CD14-positive monocyte (primary cell): Measurements from ENCODE around the gene SYNGAP1. TPM values are rescaled to one million over a fixed set of nuclear protein-coding genes. Genes with fewer than 3 reads are reported as not detected.

Experiments used
- DNase-seq, 3 donors: peaks; one replicate each; pipeline ENCODE4 v3.0.0-alpha.2; 2011 to 2022
- H2AFZ ChIP-seq: 2 replicates; pipeline ENCODE4 v1.6.0; 2012; ENCODE audit warnings: mild to moderate bottlenecking, low read depth, low read length, inconsistent platforms; ENCODE audit not compliant: insufficient read depth, poor library complexity, severe bottlenecking
- H3K27ac ChIP-seq, 2 donors: 1 replicate in 1 of 2; 2 replicates in 1 of 2; pipeline ENCODE4 v1.5.1; 2012 to 2013; ENCODE audit warnings: low read length in 2 of 2, control low read depth in 1 of 2, inconsistent platforms in 1 of 2, low read depth in 1 of 2, mild to moderate bottlenecking in 1 of 2
- H3K27me3 ChIP-seq, 2 donors: one replicate each; pipeline versions ENCODE4 v1.6.0 to v1.6.1; 2011 to 2013; ENCODE audit warnings: low read length in 2 of 2; ENCODE audit not compliant: control insufficient read depth in 2 of 2, insufficient read depth in 2 of 2
- H3K36me3 ChIP-seq, 2 donors: replicated peaks in 1 of 2; 1 replicate in 1 of 2; 2 replicates in 1 of 2; pipeline versions ENCODE4 v1.5.1 to v1.6.1; 2012 to 2013; ENCODE audit warnings: low read length in 2 of 2, control low read depth in 1 of 2, inconsistent platforms in 1 of 2, mild to moderate bottlenecking in 1 of 2; ENCODE audit not compliant: insufficient read depth in 2 of 2, control insufficient read depth in 1 of 2
- H3K4me1 ChIP-seq, 2 donors: 1 replicate in 1 of 2; 2 replicates in 1 of 2; pipeline versions ENCODE4 v1.5.1 to v1.6.1; 2012 to 2013; ENCODE audit warnings: low read length in 2 of 2, control low read depth in 1 of 2, inconsistent platforms in 1 of 2, mild to moderate bottlenecking in 1 of 2, moderate library complexity in 1 of 2; ENCODE audit not compliant: insufficient read depth in 2 of 2, control insufficient read depth in 1 of 2
- H3K4me2 ChIP-seq: replicated peaks from 2 replicates; pipeline ENCODE3; 2012; ENCODE audit warnings: low read length, moderate library complexity, mild to moderate bottlenecking; ENCODE audit not compliant: poor library complexity, severe bottlenecking; ENCODE audit errors: extremely low read depth
- H3K4me3 ChIP-seq, 3 experiments: fragments of 200-600 bp in 1 of 3; sonication (generic) in 1 of 3; replicated peaks in 1 of 3; 1 replicate in 2 of 3; 2 replicates in 1 of 3; pipeline ENCODE4 v1.5.1; 2011 to 2013; ENCODE audit warnings: low read length in 3 of 3, mild to moderate bottlenecking in 3 of 3, control low read depth in 2 of 3, low read depth in 2 of 3, inconsistent platforms in 1 of 3, moderate library complexity in 1 of 3
- H3K79me2 ChIP-seq: 2 replicates; pipeline ENCODE4 v1.6.0; 2012; ENCODE audit warnings: mild to moderate bottlenecking, control low read depth, inconsistent platforms, low read length, moderate library complexity; ENCODE audit not compliant: insufficient read depth
- H3K9ac ChIP-seq: 2 replicates; pipeline ENCODE4 v1.6.0; 2017; ENCODE audit warnings: low read length, mild to moderate bottlenecking; ENCODE audit not compliant: insufficient read depth, poor library complexity, severe bottlenecking
- H3K9me3 ChIP-seq, 2 donors: replicated peaks in 1 of 2; 1 replicate in 1 of 2; 2 replicates in 1 of 2; pipeline versions ENCODE4 v1.5.1 to v1.6.1; 2012 to 2013; ENCODE audit warnings: low read length in 2 of 2, control low read depth in 1 of 2; ENCODE audit not compliant: control insufficient read depth in 1 of 2, insufficient read depth in 1 of 2
- H4K20me1 ChIP-seq: 2 replicates; pipeline ENCODE4 v1.6.0; 2012; ENCODE audit warnings: mild to moderate bottlenecking, low read length, control low read depth, moderate library complexity; ENCODE audit not compliant: insufficient read depth
- H3K27ac Mint-ChIP-seq, 7 donors: one replicate each; pipeline ENCODE4 v1.8.0; 2020; ENCODE audit warnings: mild to moderate bottlenecking in 7 of 7, mixed read lengths in 7 of 7, moderate library complexity in 6 of 7, inconsistent platforms in 2 of 7
- H3K27me3 Mint-ChIP-seq, 3 donors: one replicate each; pipeline ENCODE4 v1.8.0; 2021 to 2022; ENCODE audit warnings: low read depth in 3 of 3, mild to moderate bottlenecking in 3 of 3, mixed read lengths in 3 of 3, moderate library complexity in 3 of 3, inconsistent platforms in 1 of 3
- H3K36me3 Mint-ChIP-seq, 2 donors: one replicate each; pipeline ENCODE4 v1.8.0; 2020; ENCODE audit warnings: mixed read lengths in 2 of 2, inconsistent platforms in 1 of 2, mild to moderate bottlenecking in 1 of 2
- H3K4me1 Mint-ChIP-seq: one replicate; pipeline ENCODE4 v1.8.0; 2020; ENCODE audit warnings: mild to moderate bottlenecking, mixed read lengths
- H3K4me3 Mint-ChIP-seq, 2 donors: one replicate each; pipeline ENCODE4 v1.8.0; 2020; ENCODE audit warnings: mild to moderate bottlenecking in 2 of 2, mixed read lengths in 2 of 2, moderate library complexity in 1 of 2
- H3K9me3 Mint-ChIP-seq, 7 donors: one replicate each; pipeline ENCODE4 v1.8.0; 2020 to 2022; ENCODE audit warnings: mixed read lengths in 7 of 7, mild to moderate bottlenecking in 6 of 7, moderate library complexity in 6 of 7, inconsistent platforms in 2 of 7
- CTCF ChIP-seq: fragments of 200-600 bp; IDR thresholded peaks from one replicate; pipeline ENCODE4 v1.8.0; 2022; ENCODE audit warnings: antibody characterized with exemption, mild to moderate bottlenecking
- WGBS: methylation state at CpG from one replicate; pipeline ENCODE4 v1.1.5; 2013; ENCODE audit warnings: missing lambda C conversion rate; ENCODE audit not compliant: insufficient coverage; 5-methylcytosine and 5-hydroxymethylcytosine counted together
- intact Hi-C, 2 donors: fragments of 100-400 bp; cut with micrococcal nuclease; formaldehyde crosslinking; loops; one replicate each; pipeline versions ENCODE4 v1.15.0 to v1.15.1; 2023
- polyA plus RNA-seq, 3 donors: library from polyadenylated mRNA; depleted of rRNA in 1 of 3; unstranded in 2 of 3; stranded (reverse) in 1 of 3; fragments of 300-500 nt in 2 of 3; fragments of >200 nt in 1 of 3; fragmentation: Illumina TruSeq in 2 of 3; gene quantifications; 1 replicate in 2 of 3; 2 replicates in 1 of 3; pipeline ENCODE4 v1.2.3, GENCODE V29; 2012 to 2021

Gene SYNGAP1
- polyA plus RNA-seq, 3 donors, result 4.0 TPM; not detected in 2

DNA sequence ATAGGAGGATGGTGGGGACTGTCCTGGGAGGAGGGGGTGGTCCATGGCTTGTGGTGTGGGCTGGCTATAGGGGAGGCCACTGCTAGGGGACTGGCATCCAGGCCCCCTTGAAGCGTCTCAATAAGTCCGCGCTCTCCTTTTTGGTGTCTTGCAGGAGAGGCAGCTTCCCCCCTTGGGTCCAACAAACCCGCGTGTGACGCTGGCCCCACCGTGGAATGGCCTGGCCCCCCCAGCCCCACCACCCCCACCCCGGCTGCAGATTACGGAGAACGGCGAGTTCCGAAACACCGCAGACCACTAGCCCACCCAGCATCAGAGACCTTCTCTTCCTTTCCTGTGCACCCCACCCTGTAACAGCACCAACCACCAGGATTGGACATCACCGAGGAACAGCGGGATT lies 31.7 kb downstream of the SYNGAP1 start:
- Mint-ChIP-seq H3K9me3 (peaks cover 0 to 2% (median 0%) of the 10 kb centered on the region in 7 donors), H3K4me3 (no peak overlapping the region), H3K4me1 (peaks cover 78% of the 10 kb centered on the region), H3K27me3 (peaks cover 0 to 2% (median 1%) of the 10 kb centered on the region in 3 donors), H3K27ac (peak overlapping the region in 4 of 7 donors; percentile 71 to 76 (median 74)), H3K36me3 (peaks cover 34 to 35% of the 10 kb centered on the region in 2 donors)
- Histone ChIP-seq H3K27me3 (no peaks in the 10 kb centered on the region), H3K79me2 (peaks cover 55% of the 10 kb centered on the region), H3K9ac (no peak overlapping the region), H3K4me2 (no peak overlapping the region), H3K9me3 (no peaks in the 10 kb centered on the region), H3K27ac (peak overlapping the region in 1 of 2 donors; percentile 27), H3K36me3 (peaks cover 0 to 11% of the 10 kb centered on the region in 2 donors), H3K4me3 (no peak overlapping the region), H4K20me1 (no peaks in the 10 kb centered on the region), H3K4me1 (peaks cover 69 to 83% of the 10 kb centered on the region in 2 donors), H2AFZ (no peak overlapping the region)
- intact Hi-C loops, result loop anchor here in 1 of 2 donors (5.0 kb wide), 1 partner anchor 34 kb away; the partner anchor contains the start of gene CUTA
- no peak for DNase-seq
- no peak for TF ChIP-seq CTCF
- 100% methylated on average over 3 of the region's 15 CpGs for WGBS

DNA sequence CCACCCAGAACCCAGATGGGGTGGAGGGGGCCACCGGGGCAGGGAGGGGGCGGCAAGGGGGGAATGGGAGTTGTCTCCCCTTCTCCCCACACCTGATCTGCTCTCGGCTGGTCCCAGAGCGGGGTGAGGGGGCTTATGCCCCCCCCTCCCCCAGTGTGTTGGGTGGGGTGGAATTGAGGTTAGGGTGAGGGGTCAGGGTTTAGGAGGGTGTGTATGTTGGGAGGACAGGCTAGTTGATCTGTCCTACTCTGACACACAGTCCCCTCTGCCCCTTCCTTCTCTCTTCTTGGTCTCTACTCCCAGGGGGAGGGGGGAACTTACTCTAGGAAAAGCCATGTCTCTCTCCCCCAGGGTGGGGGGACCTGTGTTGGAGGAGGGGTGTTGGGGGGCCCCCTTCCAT lies 32.6 kb downstream of the SYNGAP1 start:
- H4K20me1 ChIP-seq, result no peaks in the 10 kb centered on the region
- no peaks in the 10 kb centered on the region for H3K27me3 ChIP-seq
- Mint-ChIP-seq H3K9me3 (peaks cover 0 to under 1% (median 0%) of the 10 kb centered on the region in 7 donors), H3K27ac (peak overlapping the region in 3 of 7 donors; percentile 64 to 86 (median 72)), H3K36me3 (peaks cover 31 to 32% of the 10 kb centered on the region in 2 donors), H3K27me3 (peaks cover 0 to 2% (median 1%) of the 10 kb centered on the region in 3 donors), H3K4me1 (peaks cover 70% of the 10 kb centered on the region), H3K4me3 (no peak overlapping the region)
- intact Hi-C loops, result loop anchor here in 1 of 2 donors (5.0 kb wide), 1 partner anchor 35 kb away; the partner anchor contains the start of gene CUTA
- no CpG with 5 or more reads among the region's 4 CpGs for WGBS
- H3K4me3 ChIP-seq, result peak overlapping the region in 1 of 3 experiments; percentile 95
- no peak overlapping the region for H2AFZ ChIP-seq
- peaks cover 50% of the 10 kb centered on the region for H3K79me2 ChIP-seq
- DNase-seq, result no peak
- peak overlapping the region; percentile 29 for H3K9ac ChIP-seq
- peaks cover 0 to 11% of the 10 kb centered on the region in 2 donors for H3K36me3 ChIP-seq
- no peak for TF ChIP-seq CTCF
- no peaks in the 10 kb centered on the region for H3K9me3 ChIP-seq
- peak overlapping the region; percentile 86 for H3K4me2 ChIP-seq
- H3K27ac ChIP-seq, result peak overlapping the region in 1 of 2 donors; percentile 52
- peaks cover 60 to 74% of the 10 kb centered on the region in 2 donors for H3K4me1 ChIP-seq
